Prostate gland (tissue), 2 donors: ENCODE results near the gene GNE.
"Not testable (repeated sequence)": the region's sequence is repeated elsewhere in the genome, so short reads cannot be mapped to it uniquely, and the experiment has no call there.

Experiments
- POLR2A ChIP-seq: fragments of 450-650 bp; IDR thresholded peaks from one replicate; pipeline ENCODE4 v1.6.1; 2016; ENCODE audit warnings: antibody characterized with exemption, mild to moderate bottlenecking
- POLR2AphosphoS5 ChIP-seq: sonication (generic); formaldehyde crosslinking; IDR thresholded peaks from one replicate; pipeline ENCODE4 v1.6.1; 2017; ENCODE audit warnings: antibody characterized with exemption
- TF ChIP-seq, protein P1 (sequence below), 4 experiments: fragments of 200-600 bp in 2 of 4; fragments of 450-650 bp in 2 of 4; sonication (generic) in 2 of 4; IDR thresholded peaks; 1 replicate in 3 of 4; 2 replicates in 1 of 4; pipeline ENCODE4 v1.5.1; 2016 to 2019; ENCODE audit warnings: antibody characterized with exemption in 4 of 4, mild to moderate bottlenecking in 2 of 4, moderate library complexity in 2 of 4

DNA sequence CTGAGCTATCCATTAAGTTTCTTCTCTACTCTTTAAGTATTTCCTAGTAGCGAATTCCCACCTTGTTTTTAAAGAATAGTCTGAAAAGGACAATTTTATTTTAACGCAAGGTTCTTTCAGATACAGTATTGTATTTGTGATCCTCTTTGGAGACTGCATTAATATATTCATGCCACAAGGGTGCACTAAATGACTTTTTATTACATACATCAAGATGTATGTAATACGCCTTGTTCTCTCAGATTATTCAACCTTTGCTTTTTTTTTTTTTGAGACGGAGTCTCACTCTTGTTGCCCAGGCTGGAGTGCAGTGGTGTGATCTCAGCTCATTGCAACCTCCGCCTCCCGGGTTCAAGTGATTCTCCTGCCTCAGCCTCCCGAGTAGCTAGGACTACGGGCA is 10.2 kb downstream of the GNE start:
- TF ChIP-seq, protein P1, sequence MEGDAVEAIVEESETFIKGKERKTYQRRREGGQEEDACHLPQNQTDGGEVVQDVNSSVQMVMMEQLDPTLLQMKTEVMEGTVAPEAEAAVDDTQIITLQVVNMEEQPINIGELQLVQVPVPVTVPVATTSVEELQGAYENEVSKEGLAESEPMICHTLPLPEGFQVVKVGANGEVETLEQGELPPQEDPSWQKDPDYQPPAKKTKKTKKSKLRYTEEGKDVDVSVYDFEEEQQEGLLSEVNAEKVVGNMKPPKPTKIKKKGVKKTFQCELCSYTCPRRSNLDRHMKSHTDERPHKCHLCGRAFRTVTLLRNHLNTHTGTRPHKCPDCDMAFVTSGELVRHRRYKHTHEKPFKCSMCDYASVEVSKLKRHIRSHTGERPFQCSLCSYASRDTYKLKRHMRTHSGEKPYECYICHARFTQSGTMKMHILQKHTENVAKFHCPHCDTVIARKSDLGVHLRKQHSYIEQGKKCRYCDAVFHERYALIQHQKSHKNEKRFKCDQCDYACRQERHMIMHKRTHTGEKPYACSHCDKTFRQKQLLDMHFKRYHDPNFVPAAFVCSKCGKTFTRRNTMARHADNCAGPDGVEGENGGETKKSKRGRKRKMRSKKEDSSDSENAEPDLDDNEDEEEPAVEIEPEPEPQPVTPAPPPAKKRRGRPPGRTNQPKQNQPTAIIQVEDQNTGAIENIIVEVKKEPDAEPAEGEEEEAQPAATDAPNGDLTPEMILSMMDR (IDR thresholded peaks at IDR 0.05) = peak in 3 of 4 experiments; percentile 40 to 77 (median 75)
- TF ChIP-seq POLR2A, POLR2AphosphoS5: not testable (repeated sequence)
